IMR-90 (cell line): ENCODE data around the gene MCF2L.

Experiments
- BHLHE40 ChIP-seq: fragments of 150-350 bp; IDR thresholded peaks from 2 replicates; pipeline ENCODE4 v1.6.1; 2016; ENCODE audit warnings: mild to moderate bottlenecking, low read depth, low read length
- FOS ChIP-seq: fragments of 150-350 bp; IDR thresholded peaks from 2 replicates; pipeline ENCODE4 v1.6.1; 2016; ENCODE audit warnings: low read depth, low read length
- MAZ ChIP-seq: IDR thresholded peaks from 2 replicates; pipeline ENCODE4 v1.6.1; 2012; ENCODE audit warnings: low read depth, mild to moderate bottlenecking, low read length, improper control_type of control experiment, moderate library complexity, borderline replicate concordance
- TF ChIP-seq, protein P1 (sequence below): conservative IDR thresholded peaks from 2 replicates; pipeline ENCODE4 v1.5.1; 2012; ENCODE audit warnings: mild to moderate bottlenecking, low read depth, low read length, improper control_type of control experiment

DNA sequence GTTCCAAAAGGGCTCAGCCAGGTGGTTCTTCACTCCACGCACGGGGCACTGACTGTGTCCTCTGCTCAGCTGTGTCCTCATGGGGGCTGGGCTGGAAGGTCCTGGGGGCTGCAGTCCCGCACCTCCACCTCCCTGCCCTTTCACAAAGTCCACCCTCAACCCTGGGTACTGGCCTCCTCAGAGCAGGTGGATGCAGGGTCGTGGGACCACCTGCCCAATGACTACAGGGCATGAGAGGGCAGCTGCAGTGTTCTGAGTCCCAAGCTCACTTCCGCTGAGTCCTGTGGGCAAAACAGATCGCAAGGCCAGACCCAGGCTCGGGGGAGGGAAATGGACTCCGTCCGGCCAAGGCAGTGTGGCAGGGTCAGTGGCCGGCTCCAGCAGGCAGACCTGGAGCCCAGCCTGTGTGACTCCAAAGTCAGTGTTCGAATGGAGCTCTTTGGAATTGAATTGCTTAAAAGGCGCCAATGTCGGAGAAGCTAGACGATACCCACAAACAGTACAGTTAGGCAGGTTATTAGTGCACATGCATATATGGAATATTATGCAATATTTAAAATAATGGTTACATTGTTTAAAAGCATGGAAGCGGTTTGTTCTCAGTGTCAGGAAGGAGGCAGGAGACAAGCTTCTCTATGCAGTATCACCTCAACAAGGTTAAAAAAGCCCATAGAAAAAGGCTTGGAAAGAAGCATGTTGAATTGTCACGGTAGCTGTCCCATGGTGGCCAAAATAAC is 54.8 kb downstream of the MCF2L start:
- TF ChIP-seq, protein P1, sequence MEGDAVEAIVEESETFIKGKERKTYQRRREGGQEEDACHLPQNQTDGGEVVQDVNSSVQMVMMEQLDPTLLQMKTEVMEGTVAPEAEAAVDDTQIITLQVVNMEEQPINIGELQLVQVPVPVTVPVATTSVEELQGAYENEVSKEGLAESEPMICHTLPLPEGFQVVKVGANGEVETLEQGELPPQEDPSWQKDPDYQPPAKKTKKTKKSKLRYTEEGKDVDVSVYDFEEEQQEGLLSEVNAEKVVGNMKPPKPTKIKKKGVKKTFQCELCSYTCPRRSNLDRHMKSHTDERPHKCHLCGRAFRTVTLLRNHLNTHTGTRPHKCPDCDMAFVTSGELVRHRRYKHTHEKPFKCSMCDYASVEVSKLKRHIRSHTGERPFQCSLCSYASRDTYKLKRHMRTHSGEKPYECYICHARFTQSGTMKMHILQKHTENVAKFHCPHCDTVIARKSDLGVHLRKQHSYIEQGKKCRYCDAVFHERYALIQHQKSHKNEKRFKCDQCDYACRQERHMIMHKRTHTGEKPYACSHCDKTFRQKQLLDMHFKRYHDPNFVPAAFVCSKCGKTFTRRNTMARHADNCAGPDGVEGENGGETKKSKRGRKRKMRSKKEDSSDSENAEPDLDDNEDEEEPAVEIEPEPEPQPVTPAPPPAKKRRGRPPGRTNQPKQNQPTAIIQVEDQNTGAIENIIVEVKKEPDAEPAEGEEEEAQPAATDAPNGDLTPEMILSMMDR = no peak
- TF ChIP-seq FOS = no peak
- no peak for TF ChIP-seq MAZ
- no peak for TF ChIP-seq BHLHE40
